Smooth muscle cell (in vitro differentiated cells): ENCODE data around the gene LXN. TPM values are rescaled to one million over a fixed set of nuclear protein-coding genes. Genes with fewer than 3 reads are reported as not detected.
A peak's percentile ranks its signal among the peaks of the same experiment; 100 is the strongest.

Experiments
- DNase-seq: peaks from one replicate; lab custom pipeline; 2025; ENCODE audit not compliant: unreplicated experiment; lab: John Stamatoyannopoulos, UW
- H2AFZ ChIP-seq: fragments of 200-600 bp; sonication (generic); 2 replicates; pipeline ENCODE4 v1.6.0; 2016; ENCODE audit warnings: antibody characterized with exemption, low read depth, mild to moderate bottlenecking
- H3F3A ChIP-seq: fragments of 200-600 bp; sonication (generic); 2 replicates; pipeline ENCODE4 v1.6.0; 2017; ENCODE audit warnings: antibody characterized with exemption, low read depth
- H3K27ac ChIP-seq: fragments of 200-600 bp; sonication (generic); 2 replicates; pipeline ENCODE4 v1.5.1; 2016; ENCODE audit warnings: low read depth, mild to moderate bottlenecking
- H3K27me3 ChIP-seq: fragments of 200-600 bp; sonication (generic); 2 replicates; pipeline ENCODE4 v1.6.1; 2016; ENCODE audit warnings: low read depth, mild to moderate bottlenecking
- H3K36me3 ChIP-seq: fragments of 200-600 bp; sonication (generic); 2 replicates; pipeline ENCODE4 v1.5.1; 2016; ENCODE audit warnings: low read depth
- H3K4me1 ChIP-seq: fragments of 200-600 bp; sonication (generic); 2 replicates; pipeline ENCODE4 v1.5.1; 2016; ENCODE audit warnings: low read depth
- H3K4me2 ChIP-seq: fragments of 200-600 bp; sonication (generic); 2 replicates; pipeline ENCODE4 v1.6.0; 2016; ENCODE audit warnings: mild to moderate bottlenecking
- H3K4me3 ChIP-seq: fragments of 200-600 bp; sonication (generic); 2 replicates; pipeline ENCODE4 v1.5.1; 2016; ENCODE audit warnings: mild to moderate bottlenecking
- H3K79me2 ChIP-seq: fragments of 200-600 bp; sonication (generic); 2 replicates; pipeline ENCODE4 v1.6.0; 2016; ENCODE audit warnings: low read depth, mild to moderate bottlenecking
- H3K9ac ChIP-seq: fragments of 200-600 bp; sonication (generic); 2 replicates; pipeline ENCODE4 v1.6.0; 2016; ENCODE audit warnings: low read depth
- H3K9me3 ChIP-seq: fragments of 200-600 bp; sonication (generic); replicated peaks from 2 replicates; pipeline ENCODE4 v1.5.1; 2016; ENCODE audit warnings: low read depth
- H4K20me1 ChIP-seq: fragments of 200-600 bp; sonication (generic); 2 replicates; pipeline ENCODE4 v1.6.0; 2016; ENCODE audit warnings: low read depth
- CTCF ChIP-seq: fragments of 200-600 bp; sonication (generic); IDR thresholded peaks from 2 replicates; pipeline ENCODE4 v1.5.1; 2017; ENCODE audit warnings: borderline replicate concordance, mild to moderate bottlenecking, antibody characterized with exemption; ENCODE audit not compliant: insufficient read depth, poor library complexity, severe bottlenecking
- WGBS: methylation state at CpG from one replicate; pipeline ENCODE4 v1.1.7; 2016; ENCODE audit warnings: low lambda C conversion rate; 5-methylcytosine and 5-hydroxymethylcytosine counted together
- polyA plus RNA-seq: library from polyadenylated mRNA; unstranded; fragments of >200 nt; fragmentation: Nextera tagmentation; extraction: Ambion mirVana; gene quantifications from 2 replicates; pipeline ENCODE4 v1.2.1, GENCODE V29; 2016
- total RNA-seq: library from RNA; depleted of rRNA; stranded (reverse); fragments of >200 nt; gene quantifications from 2 replicates; pipeline ENCODE4 v1.2.3, GENCODE V29; 2014

Gene LXN
- total and polyA plus RNA-seq, 2 experiments from 2014 or later, result 28.4 to 30.4 TPM

- H3K4me1 ChIP-seq, result peaks cover 16% of the 10 kb centered on the region
- H3K9ac ChIP-seq, result peak overlapping the region; percentile 25
- H4K20me1 ChIP-seq, result no peaks in the 10 kb centered on the region
- peak overlapping the region; percentile 20 for H3K4me2 ChIP-seq
- no peaks in the 10 kb centered on the region for H3K27me3 ChIP-seq
- DNase-seq, result no peak
- no peak overlapping the region for H2AFZ ChIP-seq
- no peaks in the 10 kb centered on the region for H3K79me2 ChIP-seq
- H3F3A ChIP-seq, result peaks cover 38% of the 10 kb centered on the region
- H3K36me3 ChIP-seq, result no peaks in the 10 kb centered on the region
- no peaks in the 10 kb centered on the region for H3K9me3 ChIP-seq
- peak overlapping the region; percentile 95 for H3K27ac ChIP-seq
- no peak overlapping the region for H3K4me3 ChIP-seq
- 53% methylated on average over 4 of the region's 4 CpGs for WGBS
- TF ChIP-seq CTCF, result no peak
These were observed 38.2 kb upstream of the LXN start for GRCh38 chr3:158710601-158711000.

GRCh38 chr3:158709666-158710083 is 37.2 kb upstream of the LXN start:
- Histone ChIP-seq H3K36me3 (no peaks in the 10 kb centered on the region), H3K4me2 (peak overlapping the region; percentile 76), H3K27me3 (no peaks in the 10 kb centered on the region), H2AFZ (no peak overlapping the region), H3K4me1 (peaks cover 16% of the 10 kb centered on the region), H3K27ac (peak overlapping the region; percentile 95), H3K9ac (no peak overlapping the region), H3K4me3 (no peak overlapping the region), H4K20me1 (no peaks in the 10 kb centered on the region), H3K79me2 (no peaks in the 10 kb centered on the region), H3K9me3 (no peaks in the 10 kb centered on the region), H3F3A (peaks cover 38% of the 10 kb centered on the region)
- 2% methylated on average over 4 of the region's 4 CpGs for WGBS
- peak; percentile 20 for DNase-seq
- TF ChIP-seq CTCF, result no peak

- peak overlapping the region; percentile 80 for H3K27ac ChIP-seq
These were observed 31.1 kb upstream of the LXN start for GRCh38 chr3:158703566-158703965.

More at GRCh38 chr3:158703566-158703965, 31.1 kb upstream of the LXN start:
- Histone ChIP-seq H2AFZ (no peak overlapping the region), H3K4me3 (no peak overlapping the region), H3K4me1 (no peaks in the 10 kb centered on the region), H3K36me3 (no peaks in the 10 kb centered on the region), H3K4me2 (peak overlapping the region; percentile 70), H3K9me3 (no peaks in the 10 kb centered on the region), H3F3A (no peaks in the 10 kb centered on the region), H3K79me2 (no peaks in the 10 kb centered on the region), H3K27me3 (no peaks in the 10 kb centered on the region), H3K9ac (no peak overlapping the region), H4K20me1 (no peaks in the 10 kb centered on the region)
- WGBS, result 41% methylated on average over 1 of the region's 1 CpG
- no peak for TF ChIP-seq CTCF
- no peak for DNase-seq
